HCEC 1CT (cell line): ENCODE data around the gene LDHAL6B.

ENCODE experiments used
- DNase-seq: peaks from one replicate; pipeline ENCODE4 v3.0.0-alpha.2; 2017

LDHAL6B gene

GRCh38 chr15:59178151-59178695 lies 28.4 kb upstream of the LDHAL6B start:
- DNase-seq = no peak

- no peak for DNase-seq
Measured at GRCh38 chr15:59179717-59180116, 26.9 kb upstream of the LDHAL6B start.

- DNase-seq = peak; percentile 72
Measured at GRCh38 chr15:59180945-59181600, 25.6 kb upstream of the LDHAL6B start.

GRCh38 chr15:59185725-59186124 lies 20.9 kb upstream of the LDHAL6B start:
- no peak for DNase-seq

GRCh38 chr15:59186501-59186900 lies 20.1 kb upstream of the LDHAL6B start:
- DNase-seq = peak; percentile 70

GRCh38 chr15:59189241-59189640 lies 17.4 kb upstream of the LDHAL6B start:
- DNase-seq = no peak

- no peak for DNase-seq
Measured at GRCh38 chr15:59190291-59190690, 16.4 kb upstream of the LDHAL6B start.

GRCh38 chr15:59191855-59192237 lies 14.8 kb upstream of the LDHAL6B start:
- peak; percentile 98 for DNase-seq

- no peak for DNase-seq
Measured at GRCh38 chr15:59194639-59195325, 11.9 kb upstream of the LDHAL6B start.

- no peak for DNase-seq
Measured at GRCh38 chr15:59196416-59196815, 10.2 kb upstream of the LDHAL6B start.

- DNase-seq = no peak
Measured at GRCh38 chr15:59197454-59197853, 9.2 kb upstream of the LDHAL6B start.

- DNase-seq = peak; percentile 88
Measured at GRCh38 chr15:59199626-59200465, 6.8 kb upstream of the LDHAL6B start.

GRCh38 chr15:59200560-59200959 lies 6.1 kb upstream of the LDHAL6B start:
- peak; percentile 11 for DNase-seq

- no peak for DNase-seq
Measured at GRCh38 chr15:59203008-59203407, 3.6 kb upstream of the LDHAL6B start.

- no peak for DNase-seq
Measured at GRCh38 chr15:59203657-59204056, 3.0 kb upstream of the LDHAL6B start.

GRCh38 chr15:59205839-59206622 lies 612 bp upstream of the LDHAL6B start:
- no peak for DNase-seq

GRCh38 chr15:59208613-59209249 lies 2.1 kb downstream of the LDHAL6B start:
- no peak for DNase-seq

GRCh38 chr15:59210186-59210585 lies 3.5 kb downstream of the LDHAL6B start:
- DNase-seq = no peak

GRCh38 chr15:59216911-59217310 lies 10.3 kb downstream of the LDHAL6B start:
- no peak for DNase-seq

- no peak for DNase-seq
Measured at GRCh38 chr15:59217876-59218498, 11.3 kb downstream of the LDHAL6B start.

GRCh38 chr15:59218710-59219109 lies 12.1 kb downstream of the LDHAL6B start:
- DNase-seq = no peak
